ENCODE measurements around the gene SDCCAG8.
A peak's percentile ranks its signal among the peaks of the same experiment; 100 is the strongest.

Gene SDCCAG8

DNA sequence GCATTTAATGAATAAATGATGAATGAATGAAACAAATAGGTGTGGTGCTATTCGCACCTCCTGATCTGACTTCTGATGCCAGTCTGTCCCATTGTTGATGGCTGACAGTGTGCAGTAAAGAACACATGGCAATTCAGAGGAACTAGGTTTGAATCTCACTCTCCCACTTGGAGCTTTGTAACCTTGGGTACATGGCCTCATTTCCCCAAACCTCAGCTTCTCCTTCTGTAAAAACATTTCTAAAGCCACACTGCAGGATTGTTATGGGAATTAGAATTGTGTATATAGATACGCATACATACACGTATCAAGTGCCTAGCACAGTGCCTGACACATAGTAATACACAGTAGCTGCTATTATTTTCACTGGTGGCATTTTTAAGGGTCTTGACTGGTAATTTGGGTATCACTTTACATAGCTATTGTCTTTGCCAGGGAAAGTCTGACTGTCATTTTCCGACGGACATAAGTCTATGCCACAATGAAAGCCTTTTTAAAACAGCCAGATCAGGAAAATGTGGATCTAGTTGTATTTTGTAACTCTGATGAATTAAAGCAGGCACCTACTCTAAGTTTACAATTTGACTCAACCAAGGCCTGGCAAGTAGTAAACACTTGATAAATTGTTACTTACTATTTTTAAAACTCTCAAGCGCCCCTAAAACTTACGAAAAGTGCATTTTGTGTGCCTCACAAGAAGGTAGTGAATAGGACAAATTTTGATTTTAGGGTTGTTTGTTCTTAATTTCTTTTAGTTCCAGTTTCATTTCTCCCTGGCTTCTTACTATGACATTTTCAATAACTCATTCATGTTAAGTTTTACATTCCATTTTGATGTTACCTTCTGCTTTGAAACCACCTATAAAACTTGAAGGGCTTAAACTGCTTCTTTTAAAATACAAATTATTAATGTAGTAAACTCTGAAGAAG is 164.4 kb downstream of the SDCCAG8 start:
- DNase-seq (ENCODE audit: low spot score), result no peak

DNA sequence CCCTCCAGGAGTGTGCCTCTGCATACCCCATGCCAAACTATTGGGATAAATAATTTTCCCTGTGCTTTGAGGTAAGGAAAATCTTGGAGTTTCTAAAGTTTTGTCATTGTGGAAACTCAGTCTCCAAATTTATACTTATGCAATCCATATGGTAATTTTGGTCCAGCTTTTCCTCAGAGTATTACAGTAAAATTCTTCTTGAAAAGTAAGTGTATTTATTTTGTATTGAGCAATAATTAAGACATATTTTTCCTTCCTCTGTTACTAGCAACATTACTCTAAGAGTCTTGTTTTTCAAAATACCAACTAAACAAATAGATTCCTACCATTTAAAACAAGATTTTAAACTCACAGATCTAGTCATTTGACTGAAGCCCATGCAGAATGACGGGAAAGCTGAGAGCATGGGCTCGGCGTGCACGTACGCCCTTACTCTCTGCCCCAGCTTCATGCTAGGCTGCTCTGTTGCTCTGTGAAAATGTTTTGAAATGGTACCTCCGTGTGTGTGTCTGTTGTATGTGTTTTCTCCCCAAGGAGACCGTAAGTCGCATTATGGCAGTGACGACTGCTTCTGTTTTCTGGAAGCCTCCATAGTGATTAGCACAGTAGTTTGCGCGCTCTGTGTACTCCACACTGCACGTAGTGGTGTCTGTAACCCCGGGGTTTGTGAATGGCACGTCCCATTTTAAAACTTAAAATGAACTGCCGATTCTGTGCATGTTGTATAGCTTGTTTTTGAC is 165.3 kb downstream of the SDCCAG8 start:
- DNase-seq (ENCODE audit: low spot score), result peak; percentile 55

DNA sequence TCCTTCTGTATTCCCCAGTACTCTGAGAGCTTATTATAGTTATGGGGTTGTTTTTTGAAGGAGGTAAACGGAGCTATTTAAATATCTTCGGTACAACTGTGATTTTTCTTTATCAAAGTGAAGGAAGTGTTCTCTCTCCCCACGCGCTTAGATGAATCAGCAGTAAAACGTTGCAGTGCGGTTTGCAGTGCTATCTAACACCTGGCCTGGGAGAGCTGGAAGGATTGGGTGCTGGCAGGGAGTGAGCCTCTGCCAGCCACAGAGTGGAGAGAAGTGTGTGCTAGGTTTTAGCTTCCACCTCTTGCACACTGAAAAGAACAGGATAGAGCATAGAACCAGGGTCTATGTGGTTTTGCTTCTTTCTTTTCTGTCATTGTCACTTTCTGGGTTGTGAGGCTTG is 165.9 kb downstream of the SDCCAG8 start:
- peak; percentile 72 for DNase-seq (ENCODE audit: low spot score)

DNA sequence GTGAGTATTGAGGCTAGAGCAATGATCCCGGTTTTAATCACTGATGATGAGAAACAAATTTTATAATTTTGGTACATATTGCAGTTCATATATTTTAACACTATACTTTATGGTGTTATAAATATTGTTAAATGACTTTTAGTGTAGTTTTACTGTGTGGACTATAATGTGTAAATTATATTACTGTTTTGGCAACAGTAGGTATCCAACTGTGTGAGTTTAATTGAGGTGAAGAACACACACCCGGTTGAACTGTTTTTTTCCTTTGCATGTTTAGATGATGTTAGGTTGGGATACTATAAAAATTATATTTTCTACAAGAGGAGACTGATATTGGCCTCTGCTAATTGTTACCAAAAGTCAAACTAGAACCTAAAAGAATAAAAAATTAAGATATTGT is 166.5 kb downstream of the SDCCAG8 start:
- no peak for DNase-seq (ENCODE audit: low spot score)

DNA sequence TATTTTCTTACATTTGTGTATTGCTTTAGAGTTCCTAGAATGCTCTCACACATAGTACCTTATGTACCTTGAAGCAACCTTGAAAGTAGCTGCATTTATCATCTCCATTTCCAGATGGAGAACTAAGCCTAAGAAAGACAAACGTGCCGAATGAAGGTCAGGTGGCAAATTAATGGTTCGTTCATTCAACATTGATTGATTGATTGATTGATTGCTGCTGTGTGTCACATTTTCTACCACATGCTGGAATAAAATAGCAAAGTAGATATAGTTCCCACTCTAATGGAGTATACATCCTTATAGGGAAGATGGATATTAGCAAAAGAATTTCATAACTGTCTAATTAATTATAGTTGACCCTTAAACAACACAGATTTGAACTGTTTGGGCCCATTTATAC is 172.2 kb downstream of the SDCCAG8 start:
- no peak for DNase-seq (ENCODE audit: low spot score)

DNA sequence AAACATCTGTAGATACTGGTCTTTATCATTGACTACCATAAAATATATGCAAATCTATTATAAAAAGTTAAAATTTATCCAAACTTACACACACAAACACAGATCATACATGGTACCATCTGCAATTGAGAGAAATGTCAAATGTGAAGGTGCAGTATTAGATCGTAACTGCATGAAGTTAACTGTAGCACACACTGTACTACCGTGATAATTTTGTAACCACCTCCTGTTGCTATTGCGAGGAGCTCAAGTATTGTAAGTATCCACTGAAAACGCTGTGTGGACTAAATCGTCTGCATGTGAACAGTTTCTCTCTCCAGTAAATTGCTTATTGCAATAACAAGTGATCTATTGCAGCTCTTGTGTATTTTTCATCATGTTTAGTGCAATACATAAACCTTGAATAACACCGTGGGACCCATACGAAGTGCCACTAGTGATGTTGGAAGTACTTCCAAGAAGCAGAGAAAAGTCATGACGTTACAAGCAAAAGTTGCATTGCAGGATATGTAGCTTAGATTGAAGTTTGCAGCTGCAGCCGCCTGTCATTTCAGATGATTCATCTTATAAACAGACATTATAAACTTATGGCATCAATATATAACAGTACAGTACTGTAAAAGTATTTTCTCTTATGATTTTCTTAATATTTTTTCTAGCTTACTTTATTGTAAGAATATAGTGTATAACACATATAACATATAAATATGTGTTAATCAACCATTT is 172.9 kb downstream of the SDCCAG8 start:
- DNase-seq (ENCODE audit: low spot score), result no peak

DNA sequence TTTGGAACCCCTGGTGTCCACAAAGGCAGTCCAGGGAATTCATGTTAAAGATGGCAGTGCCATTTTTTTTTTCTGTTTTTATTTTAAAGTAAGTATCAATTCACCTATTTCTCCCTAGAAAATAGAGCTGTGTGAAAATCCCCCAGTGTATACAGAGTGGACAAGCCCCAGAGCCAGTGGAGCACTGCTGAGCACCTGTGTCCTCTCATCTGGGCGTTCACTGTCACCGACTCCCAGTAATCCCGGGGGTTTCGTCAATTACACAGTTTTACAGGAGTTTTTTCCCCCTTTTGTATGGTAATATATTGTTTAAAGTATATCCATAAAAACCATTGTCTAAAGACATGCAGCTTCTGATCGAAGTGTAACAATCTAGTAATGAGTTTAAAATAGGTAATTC is 175.8 kb downstream of the SDCCAG8 start:
- DNase-seq (ENCODE audit: low spot score), result no peak

DNA sequence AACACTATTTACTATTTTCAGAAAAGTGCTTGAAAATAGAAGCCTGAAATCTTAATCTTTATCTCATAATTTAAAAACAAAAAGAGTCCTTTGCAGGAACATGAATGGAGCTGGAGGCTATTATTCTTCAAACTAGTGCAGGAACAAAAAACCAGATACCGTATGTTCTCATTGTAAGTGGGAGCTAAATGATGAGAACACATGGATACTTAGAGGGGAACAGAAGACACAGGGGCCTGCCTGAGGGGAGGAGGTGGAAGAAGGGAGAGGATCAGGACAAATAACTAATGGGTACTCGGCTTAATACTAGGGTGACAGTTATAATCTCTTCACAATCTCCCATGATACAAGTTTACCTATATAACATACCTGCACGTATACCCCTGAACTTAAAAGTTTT is 176.3 kb downstream of the SDCCAG8 start:
- no peak for DNase-seq (ENCODE audit: low spot score)

DNA sequence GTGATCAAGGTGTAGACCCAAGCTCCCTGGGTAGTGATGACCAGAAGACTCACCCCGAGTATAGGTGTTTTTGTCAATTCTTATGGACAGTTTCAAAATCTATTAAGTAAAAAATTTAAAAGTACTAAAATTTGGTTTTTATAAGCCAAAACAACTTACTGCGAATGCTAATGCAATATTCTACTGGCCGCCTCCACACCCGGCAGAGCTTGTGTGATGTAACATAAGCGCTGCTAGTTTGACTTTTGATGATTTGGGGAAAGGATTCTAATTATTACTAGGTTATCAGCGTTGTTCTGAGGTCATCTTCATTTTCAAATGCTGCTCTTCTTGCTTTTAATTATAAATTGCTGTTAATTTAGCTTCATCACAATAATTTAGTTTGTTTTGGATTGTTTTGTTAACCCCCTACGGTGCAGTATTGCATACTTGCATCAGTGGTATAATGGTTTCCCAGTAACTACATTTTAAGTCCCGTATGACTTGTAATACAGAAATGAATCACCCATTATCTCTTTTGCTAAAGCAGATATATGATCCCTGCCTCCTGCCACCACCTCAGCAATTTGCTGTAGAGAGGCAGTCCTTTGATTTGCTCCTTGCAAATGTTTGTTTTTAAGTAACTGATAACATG is 178.0 kb downstream of the SDCCAG8 start:
- DNase-seq (ENCODE audit: low spot score), result no peak

DNA sequence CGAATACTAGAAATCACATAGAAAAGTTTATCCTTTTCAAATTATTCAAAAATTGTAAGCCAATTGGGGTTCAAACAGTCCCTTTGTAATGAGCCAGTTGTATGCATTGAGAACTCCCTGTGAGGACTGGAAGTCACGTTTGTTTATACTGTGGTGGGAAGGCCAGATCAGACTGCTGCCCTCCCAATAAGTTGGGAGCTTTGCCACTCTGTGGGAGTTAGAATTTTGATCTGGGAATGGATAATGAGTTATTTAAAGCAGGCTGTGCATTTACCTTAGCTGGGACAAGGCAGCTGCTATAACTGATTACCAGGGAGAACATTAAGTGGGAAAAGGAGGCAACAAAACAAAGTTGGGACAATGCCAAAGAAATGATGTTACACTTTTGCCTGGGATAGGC is 178.8 kb downstream of the SDCCAG8 start:
- no peak for DNase-seq (ENCODE audit: low spot score)

DNA sequence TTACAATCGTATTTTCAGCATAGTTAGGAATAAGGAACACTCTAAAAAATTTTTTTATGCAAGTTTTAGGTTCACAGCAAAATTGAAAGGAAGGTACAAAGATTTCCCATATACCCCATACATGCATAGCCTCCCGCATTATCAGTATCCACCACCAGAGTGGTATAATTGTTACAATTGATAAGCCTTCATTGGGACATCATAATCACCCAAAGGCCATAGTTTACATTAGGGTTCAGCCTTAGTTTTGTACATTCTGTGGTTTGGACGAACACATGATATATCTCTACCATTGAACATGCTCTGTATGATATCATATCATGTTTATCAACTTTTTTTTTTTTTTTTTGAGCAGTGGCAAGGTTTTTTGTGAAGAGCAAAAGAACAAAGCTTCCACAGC is 180.0 kb downstream of the SDCCAG8 start:
- DNase-seq (ENCODE audit: low spot score), result no peak

DNA sequence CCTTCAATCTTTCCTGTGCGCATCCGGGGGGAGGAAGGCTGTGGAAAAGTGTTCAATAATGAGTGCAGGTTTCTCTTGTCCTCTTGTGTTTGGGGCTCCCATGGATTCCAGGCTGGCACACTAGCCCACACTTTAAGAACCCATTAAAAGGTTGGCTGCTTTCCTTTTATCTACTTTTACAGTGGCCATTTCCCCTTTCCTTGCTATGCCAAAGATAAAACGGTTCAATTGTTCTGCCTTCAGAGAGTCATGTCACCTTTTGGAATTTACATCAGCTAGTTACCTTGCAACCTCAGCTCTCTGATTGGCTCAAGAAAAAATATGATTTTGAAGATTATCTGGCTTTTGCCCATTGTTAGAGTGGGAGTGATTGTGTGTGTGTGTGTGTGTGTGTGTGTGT is 182.3 kb downstream of the SDCCAG8 start:
- no peak for DNase-seq (ENCODE audit: low spot score)

DNA sequence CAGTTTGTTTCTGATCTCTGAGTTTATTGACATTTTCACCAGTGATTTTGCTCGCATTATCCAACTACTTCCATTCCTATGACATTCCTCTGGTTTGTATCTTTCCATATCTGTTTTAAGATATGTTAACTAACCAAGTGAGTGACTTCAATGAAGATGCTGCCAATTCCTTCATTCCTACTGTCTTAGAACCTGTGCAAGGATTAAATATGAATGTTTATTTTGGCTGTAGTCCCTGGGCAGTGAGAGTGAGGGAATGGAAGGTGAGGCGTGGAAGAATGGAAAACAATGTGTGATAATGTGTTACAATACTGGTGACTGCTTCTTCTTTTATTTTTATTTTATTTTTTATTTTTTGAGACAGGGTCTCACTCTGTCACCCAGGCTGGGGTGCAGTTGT is 183.0 kb downstream of the SDCCAG8 start:
- no peak for DNase-seq (ENCODE audit: low spot score)

DNA sequence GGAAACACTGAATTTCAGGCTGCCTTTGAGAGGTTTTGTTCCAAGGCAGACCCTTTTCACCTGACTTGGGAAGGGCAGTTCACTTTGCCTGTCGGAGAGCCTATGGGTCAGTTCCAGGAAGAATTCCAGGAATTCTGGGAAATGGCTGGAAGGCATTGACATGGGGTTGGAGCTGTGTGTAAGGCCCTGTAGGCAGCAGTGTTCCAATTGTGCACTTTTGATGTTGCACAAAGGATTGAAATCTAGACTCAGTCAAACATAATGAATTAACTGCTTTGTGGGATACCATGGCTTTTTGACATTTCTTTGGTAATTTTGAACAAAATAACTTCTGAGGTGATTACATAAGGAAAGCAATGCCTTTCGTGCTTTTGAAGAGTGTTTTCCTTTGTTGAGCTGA is 184.6 kb downstream of the SDCCAG8 start:
- DNase-seq (ENCODE audit: low spot score), result no peak

DNA sequence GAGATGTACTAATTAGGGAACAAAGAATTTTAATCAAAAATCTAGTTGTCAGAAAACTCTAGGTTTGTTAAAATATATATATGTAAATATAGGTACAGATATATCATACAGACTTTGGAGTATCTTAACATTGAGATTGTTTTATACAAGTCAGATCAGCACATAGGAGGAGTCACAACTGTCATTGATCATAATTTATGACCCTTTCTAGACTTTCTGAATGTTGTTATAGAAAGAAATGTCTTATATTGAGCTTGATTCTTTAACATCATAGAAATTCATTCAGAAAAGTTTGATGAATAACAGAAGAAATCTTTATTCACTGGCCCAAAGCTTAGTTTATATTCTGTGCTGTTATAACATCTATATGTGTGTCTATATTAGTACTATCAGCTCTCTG is 185.8 kb downstream of the SDCCAG8 start:
- DNase-seq (ENCODE audit: low spot score), result no peak

DNA sequence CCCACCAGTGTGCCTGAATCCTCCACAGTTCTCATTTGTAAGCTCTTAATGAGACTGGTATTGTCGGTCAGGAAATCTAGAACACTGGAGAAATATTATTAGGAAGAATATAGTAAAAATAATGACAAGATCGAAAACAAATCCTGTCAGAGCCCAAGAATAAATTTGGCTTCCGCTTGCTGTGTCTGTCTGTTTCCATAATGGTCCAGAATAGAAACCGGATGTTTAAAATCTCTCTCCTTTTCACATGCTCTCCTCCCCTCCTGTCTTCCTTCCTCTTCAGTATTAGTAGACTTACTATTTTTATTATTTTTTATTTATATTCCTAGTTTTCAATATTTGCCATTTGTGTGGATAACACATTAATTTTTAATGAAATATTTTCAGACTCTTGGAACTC is 187.7 kb downstream of the SDCCAG8 start:
- DNase-seq (ENCODE audit: low spot score), result peak; percentile 65

DNA sequence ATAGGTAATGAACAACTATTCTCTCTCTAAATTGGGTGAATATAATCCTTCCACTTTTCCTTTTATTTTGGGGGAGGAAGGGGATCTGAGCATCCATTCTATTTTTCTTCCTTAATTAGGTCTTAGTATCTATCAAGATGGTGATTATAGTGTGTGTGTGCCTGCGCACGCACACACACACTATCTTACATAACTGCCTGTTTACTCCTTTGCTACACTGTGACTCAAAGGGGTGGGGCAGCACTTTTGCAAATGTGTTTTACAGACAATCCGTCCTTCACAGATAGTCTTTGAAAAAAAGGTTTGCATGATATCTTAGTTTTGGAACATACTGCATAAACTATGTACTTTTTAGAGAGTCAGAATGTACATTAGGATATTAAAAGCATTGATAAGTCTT is 191.5 kb downstream of the SDCCAG8 start:
- DNase-seq (ENCODE audit: low spot score), result no peak

DNA sequence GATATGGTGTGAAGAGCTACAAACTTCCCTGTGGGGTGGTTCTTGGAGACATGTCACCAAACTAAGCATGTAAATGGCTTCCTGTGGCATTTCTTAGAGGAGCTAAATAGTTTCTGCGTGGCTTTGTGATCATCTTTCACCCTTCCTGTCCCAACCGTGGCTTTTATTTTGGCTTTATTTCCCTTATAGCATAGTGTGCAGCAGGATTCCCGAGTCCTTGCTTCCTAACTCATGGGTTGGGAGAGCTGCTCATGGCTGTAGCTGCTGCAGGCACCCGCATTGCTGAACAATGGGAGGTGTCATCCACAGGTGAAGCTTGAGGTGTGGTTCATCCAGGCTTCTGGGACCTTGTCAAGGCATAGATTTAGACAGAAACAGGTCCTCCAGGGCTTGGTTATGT is 192.0 kb downstream of the SDCCAG8 start:
- DNase-seq (ENCODE audit: low spot score), result no peak

DNA sequence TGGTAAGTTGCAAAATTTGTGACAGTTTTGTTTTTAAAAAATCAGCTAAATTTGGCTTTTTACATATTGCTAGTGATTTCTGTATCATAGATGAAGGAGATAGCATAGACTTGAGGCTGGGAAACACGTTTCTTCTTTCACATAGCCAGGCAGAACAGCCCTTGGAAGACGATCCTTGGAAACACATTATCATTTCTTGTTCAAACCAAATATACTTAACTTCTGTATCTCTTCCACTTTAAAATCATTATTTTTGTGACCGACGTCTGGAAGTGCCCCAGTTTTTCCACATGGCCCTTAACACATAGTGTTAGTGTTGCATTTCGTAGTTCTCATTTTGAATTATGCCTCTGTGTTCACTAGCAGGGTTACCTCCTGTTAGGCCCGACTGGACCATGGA is 193.5 kb downstream of the SDCCAG8 start:
- DNase-seq (ENCODE audit: low spot score), result no peak

DNA sequence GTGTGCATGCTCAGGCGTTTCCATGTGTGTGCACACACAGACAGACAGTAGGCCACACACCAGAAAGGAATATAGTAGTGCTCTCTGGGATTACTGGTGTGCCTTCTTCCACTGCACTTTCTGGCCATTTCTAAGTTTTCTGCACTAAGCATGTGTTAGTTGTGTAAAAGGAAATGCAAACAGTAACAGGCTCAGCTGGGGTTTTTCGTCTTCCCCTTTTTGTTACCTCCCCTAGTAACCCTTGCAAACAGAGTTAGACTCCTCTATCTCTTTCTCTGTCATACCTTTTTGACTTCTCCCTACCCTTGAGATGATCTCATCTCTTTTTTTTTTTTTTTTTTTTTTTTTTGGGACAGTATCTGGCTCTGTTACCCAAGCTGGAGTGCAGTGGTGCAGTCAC is 196.3 kb downstream of the SDCCAG8 start:
- DNase-seq (ENCODE audit: low spot score), result no peak

DNA sequence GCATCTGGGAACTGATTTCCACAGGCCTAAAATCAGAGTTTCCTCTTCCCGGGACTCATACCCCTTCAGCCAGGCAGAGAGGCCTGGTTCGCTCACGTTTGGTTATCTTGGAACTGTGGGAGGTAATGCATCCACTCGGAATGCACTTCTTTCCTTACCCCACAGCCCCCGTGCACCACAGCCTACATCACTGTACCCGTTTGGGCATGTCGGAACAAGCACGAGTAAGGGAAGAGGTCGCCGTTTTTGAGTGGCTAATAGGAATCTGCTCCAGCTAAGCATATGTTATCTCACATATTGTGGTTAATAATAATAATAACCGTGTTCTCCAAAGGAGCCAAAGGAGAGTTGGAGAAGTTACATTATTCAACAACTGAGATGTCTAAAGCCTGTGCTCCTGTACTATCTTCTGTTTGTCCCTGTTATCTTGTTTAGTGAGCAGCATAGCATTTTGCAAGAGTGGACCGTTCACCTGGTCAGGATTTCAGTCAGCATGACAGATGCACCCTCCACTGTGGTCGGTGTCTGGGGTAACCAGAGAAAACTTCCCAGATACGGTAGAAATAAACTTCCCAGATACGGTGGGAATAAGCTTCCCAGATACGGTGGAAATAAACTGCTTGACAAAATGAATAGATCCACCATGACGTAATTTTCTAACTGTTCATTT is 198.6 kb downstream of the SDCCAG8 start:
- DNase-seq (ENCODE audit: low spot score), result no peak
